Stimulated activated CD8-positive, alpha-beta memory T cell treated with anti-CD3 and anti-CD28 coated beads, Interleukin-15, amount 100 ng/mL, for 24 hours (primary cell): ENCODE measurements around the gene FAM204A.

Experiments
- DNase-seq: peaks from one replicate; pipeline ENCODE4 v3.0.0-alpha.2; 2020; ENCODE audit warnings: low read depth

The FAM204A gene

DNA sequence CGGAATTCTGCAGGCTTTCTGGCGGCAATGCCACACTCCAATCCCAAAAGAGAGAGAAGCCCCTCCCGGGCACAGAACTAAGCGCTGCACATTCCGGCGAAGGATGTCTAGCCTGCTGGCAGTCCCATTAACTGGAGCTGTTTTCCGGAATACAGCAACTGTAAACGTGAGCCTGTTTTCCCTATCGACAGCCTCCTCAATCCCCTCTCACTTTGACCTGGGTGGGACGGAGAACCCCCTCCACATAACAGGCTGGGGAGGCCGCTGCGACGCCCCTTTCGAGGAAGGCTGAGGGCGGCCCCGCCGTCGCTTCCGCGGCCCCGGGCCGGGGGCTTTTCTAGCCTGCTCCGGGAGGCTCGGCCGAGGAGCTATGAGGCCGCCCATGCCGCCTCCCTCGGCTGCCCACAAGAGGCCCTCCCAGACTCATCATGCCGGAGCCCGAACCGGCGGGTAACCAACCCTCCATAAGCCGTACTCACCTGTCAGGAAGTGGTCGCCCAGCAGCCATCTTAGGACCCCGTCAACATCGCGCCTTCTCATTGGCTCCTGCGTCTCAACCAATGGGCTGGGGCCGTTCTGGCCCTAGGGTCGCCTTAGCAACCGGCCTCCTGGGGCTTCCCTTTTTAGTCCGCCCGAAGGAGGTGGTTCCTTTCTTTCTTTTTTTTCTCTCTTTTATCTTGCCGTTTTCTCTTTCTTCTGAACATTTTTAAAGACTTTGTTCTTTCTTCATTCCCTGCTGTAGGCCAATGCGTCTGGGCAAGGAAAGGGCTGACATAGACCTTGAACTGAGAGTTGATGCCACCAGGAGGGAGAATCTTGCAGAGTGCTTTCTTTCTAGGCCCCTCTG is at the start of gene FAM204A:
Gene FAM204A, minus strand, starts transcription at position 534 of the 847 bp plus-strand sequence. CDS start 5,909 bp downstream, outside the sequence.
- peak; percentile 87 for DNase-seq

GRCh38 chr10:118383699-118384098 is 41.6 kb upstream of the FAM204A start:
- DNase-seq, result no peak

DNA sequence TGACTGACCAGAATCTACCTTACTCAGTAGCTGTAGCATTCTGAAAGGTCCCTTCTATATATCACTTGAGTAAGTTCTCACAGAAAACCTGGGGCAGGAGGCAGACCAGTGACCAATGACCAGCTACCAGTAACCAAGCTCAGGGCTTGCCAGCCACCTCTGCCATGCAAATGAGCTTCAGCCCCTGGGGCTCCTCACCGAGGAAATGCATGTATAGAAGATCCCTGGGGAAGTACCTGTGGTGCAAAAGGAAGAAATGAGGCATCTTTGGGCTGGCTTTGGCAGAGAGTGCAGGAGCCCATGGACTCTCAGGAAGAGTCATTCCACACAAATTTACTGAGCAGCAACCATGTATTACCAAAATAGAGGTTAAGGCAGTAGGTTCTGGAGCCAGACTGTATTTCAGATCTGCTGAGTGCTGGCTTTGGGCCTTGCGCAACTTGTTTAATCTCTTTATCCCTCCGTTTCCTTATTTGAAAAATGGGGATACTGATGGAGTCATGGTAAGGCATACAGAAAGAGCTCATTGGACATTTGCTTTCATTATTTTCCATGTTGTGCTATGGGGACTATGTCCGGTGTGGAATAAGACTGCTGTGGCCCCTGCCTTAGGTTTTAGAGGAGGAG is 41.1 kb upstream of the FAM204A start:
- no peak for DNase-seq

GRCh38 chr10:118374404-118374803 is 32.3 kb upstream of the FAM204A start:
- DNase-seq, result no peak

- DNase-seq, result no peak
These were observed 31.7 kb upstream of the FAM204A start for GRCh38 chr10:118373786-118374185.

GRCh38 chr10:118370499-118370898 is 28.4 kb upstream of the FAM204A start:
- DNase-seq, result no peak

GRCh38 chr10:118369641-118370205 is 27.6 kb upstream of the FAM204A start:
- no peak for DNase-seq

GRCh38 chr10:118365702-118366101 is 23.6 kb upstream of the FAM204A start:
- DNase-seq, result no peak

DNA sequence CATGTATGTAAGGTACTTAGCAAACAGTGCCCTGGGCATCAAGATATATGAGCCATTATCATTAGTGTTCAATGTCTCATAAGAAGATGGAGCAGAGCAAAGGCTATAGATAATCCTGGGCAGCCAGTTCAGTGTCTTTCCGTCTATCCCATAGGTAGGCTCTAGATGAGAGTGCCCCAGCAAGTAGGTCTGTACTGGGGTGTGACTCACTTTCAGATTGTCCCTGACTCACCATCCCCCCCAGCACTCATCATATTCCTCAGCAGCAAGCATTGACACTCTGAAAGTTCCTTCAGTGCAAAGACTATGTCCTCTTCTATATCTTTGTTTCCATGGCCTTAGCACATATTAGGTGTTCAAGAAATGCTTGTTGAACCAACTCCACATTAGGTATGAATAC is 20.0 kb upstream of the FAM204A start:
- no peak for DNase-seq

DNA sequence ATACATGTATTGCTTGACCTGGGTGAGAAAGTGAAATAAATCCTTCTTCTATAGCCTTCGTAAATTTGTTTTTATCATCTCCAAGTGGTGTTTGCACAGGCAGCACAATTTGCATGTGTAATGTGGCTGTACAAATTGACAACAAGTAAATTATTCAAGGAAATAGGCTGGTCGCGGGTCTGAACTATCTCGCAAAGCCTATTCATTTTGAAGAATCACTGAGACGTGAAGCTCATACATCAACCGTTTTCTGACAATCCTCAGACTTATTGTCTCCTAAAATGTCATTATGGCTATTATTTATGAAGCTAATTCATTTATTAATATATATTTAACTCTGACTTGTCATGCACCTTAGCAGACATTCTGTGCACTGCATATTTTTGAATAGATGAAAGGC is 16.2 kb upstream of the FAM204A start:
- no peak for DNase-seq

DNA sequence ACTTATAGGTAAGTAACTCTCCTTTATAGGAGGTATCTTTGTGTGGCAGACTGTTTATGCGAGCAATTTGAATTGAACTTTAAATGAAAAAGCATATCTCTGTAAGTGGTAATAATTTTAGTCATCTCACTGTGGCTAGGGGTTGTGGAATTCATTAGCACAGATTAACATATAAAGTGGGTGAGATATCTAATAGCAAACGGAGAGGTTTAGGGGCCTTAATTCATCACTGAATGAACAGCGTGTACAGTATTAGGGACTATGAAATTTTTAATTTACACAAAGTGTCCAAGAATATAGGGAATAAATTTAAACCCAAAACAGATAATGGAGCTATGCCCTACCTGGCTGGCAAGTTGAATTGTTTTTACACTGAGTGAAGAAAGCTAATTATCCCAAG is 15.7 kb upstream of the FAM204A start:
- no peak for DNase-seq

DNA sequence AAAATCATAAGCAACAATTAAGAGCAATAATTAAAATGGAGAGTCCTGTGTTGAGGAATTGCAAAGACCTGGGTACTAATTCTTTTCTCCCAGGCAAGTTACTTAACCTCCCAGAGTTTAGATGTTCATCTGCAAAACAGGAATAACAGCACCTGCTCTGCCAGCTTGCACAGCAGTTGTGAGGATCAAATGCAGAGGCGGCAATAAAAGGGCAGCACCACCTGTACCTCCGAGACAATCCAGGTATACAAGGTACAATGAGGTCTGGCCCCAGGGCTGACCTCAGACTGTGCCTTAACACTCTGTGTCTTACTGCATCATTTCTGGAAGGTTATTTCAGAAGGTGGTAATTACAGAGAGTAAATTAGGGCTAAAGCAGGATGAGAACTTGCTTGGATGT is 14.5 kb upstream of the FAM204A start:
- DNase-seq, result no peak

DNA sequence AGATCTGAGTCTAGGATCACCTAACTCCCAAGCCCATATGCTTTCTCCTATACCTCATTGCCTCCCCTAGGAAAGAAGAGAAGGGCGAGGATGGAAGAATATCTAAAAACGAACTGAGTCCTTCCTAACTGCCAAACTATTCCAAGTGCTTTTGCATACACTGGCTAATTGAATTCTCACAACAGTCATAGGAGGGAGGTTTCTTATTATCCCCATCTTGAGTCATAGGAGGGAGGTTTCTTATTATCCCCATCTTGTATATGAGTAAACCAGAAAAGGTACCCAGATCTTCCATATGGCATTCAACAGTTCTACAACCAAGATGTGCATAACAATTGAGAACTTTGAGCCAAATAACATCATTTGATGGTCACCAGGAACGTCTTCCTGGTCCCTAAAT is 13.1 kb upstream of the FAM204A start:
- DNase-seq, result no peak

- DNase-seq, result no peak
These were observed 7.1 kb upstream of the FAM204A start for GRCh38 chr10:118349235-118349634.

DNA sequence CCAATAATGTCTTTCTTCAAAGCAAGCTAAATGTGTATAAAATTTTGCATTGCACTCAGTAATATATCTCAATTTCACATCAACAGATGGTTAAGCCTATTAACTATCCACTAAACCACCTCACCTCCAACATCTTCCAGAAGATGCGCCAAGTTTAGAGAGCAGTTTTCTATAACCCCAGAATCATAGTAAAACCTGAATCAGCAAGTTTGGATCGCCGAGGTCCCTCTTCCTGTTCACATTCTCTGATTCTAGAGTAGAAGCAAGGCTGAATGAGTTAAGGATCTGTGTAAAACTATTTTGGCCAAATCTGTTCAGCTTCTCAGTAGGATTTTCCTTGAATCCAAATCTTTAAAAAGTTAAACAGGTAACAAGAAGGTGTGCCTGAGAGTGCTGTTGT is 1.4 kb upstream of the FAM204A start:
- no peak for DNase-seq

GRCh38 chr10:118343115-118343514 is 991 bp upstream of the FAM204A start:
- no peak for DNase-seq

DNA sequence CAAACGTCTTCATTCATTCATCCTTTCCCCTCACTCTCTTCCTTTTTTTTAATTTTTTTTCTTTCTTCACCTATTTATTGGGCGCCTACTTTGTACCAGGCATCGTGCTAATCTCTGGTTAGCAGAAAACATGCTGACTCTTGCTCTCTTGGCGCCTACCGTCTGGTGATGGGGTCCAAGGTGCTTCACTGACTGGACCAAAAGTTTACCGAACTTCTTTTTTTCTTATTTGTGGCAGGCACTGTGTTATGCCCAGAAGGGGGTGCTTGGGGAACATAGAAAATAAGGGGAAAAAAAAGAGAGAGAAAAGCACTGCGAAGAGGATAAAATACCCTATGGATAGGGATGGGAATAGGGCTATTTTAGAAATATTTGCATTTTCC is 505 bp upstream of the FAM204A start:
- DNase-seq, result no peak

DNA sequence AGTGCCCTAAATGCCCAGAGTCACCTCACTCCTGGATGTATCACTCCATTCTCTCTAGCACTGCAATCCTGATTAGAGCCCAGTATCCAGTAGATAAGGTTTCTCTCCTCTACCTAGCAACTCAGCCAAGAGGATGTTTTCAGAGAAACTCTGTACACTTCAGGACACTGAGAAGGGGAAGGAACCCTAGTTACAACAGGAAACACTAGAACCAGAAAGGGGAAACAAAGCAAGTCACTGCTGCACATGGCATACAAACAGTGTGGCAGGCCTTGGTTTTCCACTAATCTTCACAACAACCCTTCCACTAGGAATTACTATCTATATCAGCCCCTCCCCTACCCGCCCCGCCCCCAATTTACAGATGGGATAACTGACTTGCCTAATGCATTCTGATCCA is 1.6 kb downstream of the FAM204A start:
- no peak for DNase-seq

DNA sequence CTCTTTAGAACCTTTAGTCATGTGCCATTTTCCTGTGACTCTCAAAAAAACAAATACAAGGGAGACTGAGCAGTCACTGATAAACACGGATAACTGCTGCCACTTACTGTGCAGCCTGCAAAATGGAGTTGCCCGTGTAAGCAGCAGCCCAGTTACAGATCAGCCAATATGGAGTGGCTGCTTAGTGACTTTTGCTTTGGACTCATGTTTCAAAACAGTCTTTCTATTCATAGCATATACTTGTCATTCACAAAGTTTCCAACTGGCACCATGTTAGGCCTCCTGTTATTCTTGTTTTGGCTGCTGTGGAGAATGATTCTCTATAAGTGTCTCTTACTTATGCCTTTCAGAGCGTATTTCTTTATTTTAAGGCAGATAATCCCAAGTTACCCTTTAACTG is 3.0 kb downstream of the FAM204A start:
- no peak for DNase-seq

DNA sequence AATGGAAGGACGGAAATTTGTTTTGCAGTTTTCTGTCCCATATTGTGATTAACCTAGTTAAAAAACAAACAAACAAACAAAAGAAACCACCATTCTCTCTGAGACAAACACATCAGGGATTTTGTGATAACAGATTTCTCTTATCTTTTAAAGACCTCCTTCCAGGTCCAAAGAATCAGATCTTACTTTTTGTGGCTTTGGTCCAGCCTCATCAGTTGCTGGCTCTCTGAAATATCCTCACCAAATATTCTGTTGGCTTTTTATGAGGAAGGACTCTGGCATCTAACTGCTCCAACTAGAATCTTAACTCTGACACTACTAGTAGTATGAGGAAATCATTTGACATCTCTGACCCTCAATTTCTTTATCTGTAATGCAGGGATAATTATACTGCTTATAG is 4.8 kb downstream of the FAM204A start:
- no peak for DNase-seq

GRCh38 chr10:118333871-118334270 is 8.3 kb downstream of the FAM204A start:
- no peak for DNase-seq

- DNase-seq, result no peak
These were observed 9.0 kb downstream of the FAM204A start for GRCh38 chr10:118332948-118333710.

DNA sequence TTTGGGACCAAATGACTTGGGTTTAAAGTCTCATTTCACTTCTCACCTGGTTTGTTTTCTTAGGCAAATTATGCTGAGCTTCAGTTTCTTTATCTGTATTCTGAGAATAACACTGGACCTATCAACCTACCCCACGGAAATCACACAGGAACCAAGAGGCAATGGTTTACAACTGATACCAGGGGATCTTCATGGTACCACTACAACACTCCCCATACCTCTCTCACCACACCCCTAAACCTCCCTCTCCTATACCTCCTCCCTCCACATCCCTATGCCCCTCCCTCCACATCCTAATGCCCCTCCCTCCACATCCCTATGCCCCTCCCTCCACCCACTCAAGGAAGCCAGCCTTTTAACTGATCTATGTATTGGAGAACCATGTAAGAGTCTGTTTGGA is 9.9 kb downstream of the FAM204A start:
- no peak for DNase-seq
